K562 (cell line): Measurements from ENCODE around the gene PTPRC. TPM values are rescaled to one million over a fixed set of nuclear protein-coding genes. Genes with fewer than 3 reads are reported as not detected.

Source experiments
- ATAC-seq: fragments of 200-7000 bp; cut with Tn5 transposase; 3 replicates; pipeline ENCODE4 v1.9.1; 2020; ENCODE audit warnings: moderate library complexity
- BruUV-seq: library from RNA; stranded (reverse); fragments of 400-500 nt; replicated peaks from 2 replicates; lab custom pipeline; 2021; lab: Mats Ljungman, UMichigan
- CTCF ChIA-PET: fragments of 300-600 bp; formaldehyde crosslinking; extraction: SDS; loops from one replicate; lab custom pipeline; 2021; ENCODE audit warnings: low intra/inter-chr PET ratio; lab: Yijun Ruan, JAX
- POLR2A ChIA-PET: fragments of 300-600, 350-650 bp; sonication (Branson Sonifier 250); formaldehyde crosslinking; extraction: SDS; loops from one replicate; lab custom pipeline; 2021; ENCODE audit warnings: antibody characterized with exemption, inconsistent platforms; lab: Yijun Ruan, JAX
- DNase-seq, 4 experiments: peaks; one replicate each; pipeline versions ENCODE4 v3.0.0 to v3.0.0-alpha.2; 2011 to 2018; ENCODE audit warnings: low spot score in 3 of 4, mixed read lengths in 3 of 4; ENCODE audit errors: extremely low read depth in 1 of 4
- FAIRE-seq: peaks from 2 replicates; lab custom pipeline; 2011; peaks lifted over from hg19 to GRCh38; lab: Jason Lieb, UNC
- H2AFZ ChIP-seq: 2 replicates; pipeline ENCODE4 v1.6.0; 2011; ENCODE audit warnings: low read depth, low read length, control low read depth, inconsistent platforms
- H3K27ac ChIP-seq: fragments of 200-600 bp; 3 replicates; pipeline ENCODE4 v1.8.0; 2011; ENCODE audit warnings: low read depth, mild to moderate bottlenecking, control low read depth, inconsistent platforms, low read length, moderate library complexity, mixed read lengths; ENCODE audit errors: extremely low read depth
- H3K27me3 ChIP-seq, 2 experiments: fragments of 300-600 bp in 1 of 2; 2 replicates in 1 of 2; 3 replicates in 1 of 2; pipeline versions ENCODE4 v1.6.0 to v1.8.0; 2011; ENCODE audit warnings: inconsistent platforms in 2 of 2, low read length in 2 of 2, mild to moderate bottlenecking in 1 of 2, mixed read lengths in 1 of 2, moderate library complexity in 1 of 2; ENCODE audit not compliant: control insufficient read depth in 2 of 2, insufficient read depth in 2 of 2
- H3K36me3 ChIP-seq: fragments of 300-600 bp; 3 replicates; pipeline ENCODE4 v1.8.0; 2011; ENCODE audit warnings: mild to moderate bottlenecking, low read length, inconsistent platforms; ENCODE audit not compliant: control insufficient read depth, insufficient read depth
- H3K4me1 ChIP-seq, 2 experiments: fragments of 200-600 bp in 1 of 2; replicated peaks in 1 of 2; 2 replicates in 1 of 2; 3 replicates in 1 of 2; pipeline versions ENCODE4 v1.5.1 to v1.8.0; 2011; ENCODE audit warnings: inconsistent platforms in 2 of 2, low read length in 2 of 2, mild to moderate bottlenecking in 1 of 2, mixed read lengths in 1 of 2, moderate library complexity in 1 of 2; ENCODE audit not compliant: control insufficient read depth in 2 of 2, insufficient read depth in 2 of 2
- H3K4me2 ChIP-seq: 2 replicates; pipeline ENCODE4 v1.6.1; 2011; ENCODE audit warnings: low read length, control low read depth, inconsistent platforms, mixed read lengths; ENCODE audit not compliant: insufficient read depth
- H3K4me3 ChIP-seq: fragments of 200-600 bp; sonication (generic), shearing (Covaris generic); 2 replicates; pipeline ENCODE4 v1.5.1; 2016; ENCODE audit warnings: control low read depth, inconsistent platforms
- H3K79me2 ChIP-seq: fragments of 200-600 bp; 3 replicates; pipeline ENCODE4 v1.8.0; 2011; ENCODE audit warnings: low read length, inconsistent platforms; ENCODE audit not compliant: control insufficient read depth, insufficient read depth
- H3K9ac ChIP-seq, 2 experiments: 2 replicates each; pipeline versions ENCODE4 v1.6.0 to v1.6.1; 2011; ENCODE audit warnings: low read depth in 2 of 2, low read length in 2 of 2, control low read depth in 1 of 2, inconsistent platforms in 1 of 2, mild to moderate bottlenecking in 1 of 2, mixed read lengths in 1 of 2; ENCODE audit not compliant: insufficient read depth in 1 of 2
- H3K9me1 ChIP-seq: one replicate; pipeline ENCODE4 v1.6.0; 2011; ENCODE audit warnings: inconsistent platforms, mild to moderate bottlenecking, low read length, moderate library complexity; ENCODE audit not compliant: control insufficient read depth, insufficient read depth
- H3K9me3 ChIP-seq: replicated peaks from 2 replicates; pipeline ENCODE4 v1.5.1; 2011; ENCODE audit warnings: low read depth, low read length, inconsistent platforms; ENCODE audit not compliant: control insufficient read depth, insufficient read depth
- H4K20me1 ChIP-seq: replicated peaks from 2 replicates; pipeline ENCODE4 v1.6.1; 2011; ENCODE audit warnings: low read length, inconsistent platforms, mixed read lengths; ENCODE audit not compliant: control insufficient read depth, insufficient read depth
- BDP1 ChIP-seq: IDR thresholded peaks from 3 replicates; pipeline ENCODE4 v1.6.1; 2011; ENCODE audit not compliant: insufficient read length, insufficient read depth
- CBX3 ChIP-seq, 2 experiments: IDR thresholded peaks; 1 replicate in 1 of 2; 2 replicates in 1 of 2; pipeline ENCODE4 v1.6.1; 2012; ENCODE audit warnings: inconsistent platforms in 2 of 2, low read length in 2 of 2, borderline replicate concordance in 1 of 2, control low read depth in 1 of 2
- HMGN3 ChIP-seq: IDR thresholded peaks from 2 replicates; pipeline ENCODE4 v1.6.1; 2011; ENCODE audit warnings: borderline replicate concordance, low read depth, mild to moderate bottlenecking, mixed read lengths, low read length; ENCODE audit not compliant: insufficient read length; ENCODE audit errors: extremely low read depth
- KHSRP ChIP-seq: fragments of 450-650 bp; IDR thresholded peaks from 2 replicates; pipeline ENCODE4 v1.6.1; 2017
- RBFOX2 ChIP-seq: fragments of 200-400 bp; formaldehyde crosslinking; IDR thresholded peaks from 2 replicates; pipeline ENCODE4 v1.6.1; 2017; ENCODE audit warnings: low read depth, mild to moderate bottlenecking, low read length, moderate library complexity
- SMAD1 ChIP-seq: fragments of 150-350 bp; IDR thresholded peaks from 2 replicates; pipeline ENCODE4 v1.6.1; 2014; ENCODE audit warnings: low read length, low read depth; ENCODE audit not compliant: partially characterized antibody
- TBL1XR1 ChIP-seq, 2 experiments: IDR thresholded peaks; 2 replicates each; pipeline ENCODE4 v1.6.1; 2012; ENCODE audit warnings: improper control_type of control experiment in 2 of 2, low read length in 2 of 2, mild to moderate bottlenecking in 1 of 2
- in situ Hi-C: fragments of 300-500 bp; cut with MboI; formaldehyde crosslinking; loops from 4 replicates; pipeline ENCODE4 v1.15.0; 2018; ENCODE audit warnings: inconsistent platforms, mixed read lengths
- intact Hi-C: fragments of 100-400 bp; cut with micrococcal nuclease; formaldehyde crosslinking; loops from 2 replicates; pipeline ENCODE4 v1.14.2; 2022
- polyA plus RNA-seq, 8 experiments: library from polyadenylated mRNA; depleted of rRNA in 4 of 8; stranded (reverse) in 5 of 8; unstranded in 3 of 8; fragments of >200 nt; fragmentation: Nextera tagmentation in 2 of 8; fragmentation: Illumina TruSeq in 1 of 8; extraction: Ambion mirVana in 2 of 8; extraction: Trizol in 1 of 8; gene quantifications; 2 replicates each; pipeline versions ENCODE4 v1.2.1 to v1.2.3, GENCODE V29; 2011 to 2014; ENCODE audit warnings: inconsistent platforms in 1 of 8, missing spikeins in 1 of 8
- total RNA-seq, 7 experiments: library from RNA; depleted of rRNA in 6 of 7; stranded (reverse); fragments of >200 nt in 6 of 7; fragmentation: Illumina TruSeq in 2 of 7; extraction: Trizol in 2 of 7; gene quantifications; 2 replicates each; pipeline versions ENCODE4 v1.2.1 to v1.2.3, GENCODE V29; 2011 to 2021; ENCODE audit warnings: low replicate concordance in 1 of 7
- TF ChIP-seq, protein P1 (sequence below): IDR thresholded peaks from 3 replicates; pipeline ENCODE4 v1.6.1; 2011; ENCODE audit warnings: borderline replicate concordance, mild to moderate bottlenecking, moderate library complexity; ENCODE audit not compliant: insufficient read length; ENCODE audit errors: extremely low read depth

Gene PTPRC
- total and polyA plus RNA-seq, 9 of the 15 experiments (the other 6 are each of a cell fraction or from before 2014, with no cell fraction given), result 7.1 to 107 (median 62.9) TPM

DNA sequence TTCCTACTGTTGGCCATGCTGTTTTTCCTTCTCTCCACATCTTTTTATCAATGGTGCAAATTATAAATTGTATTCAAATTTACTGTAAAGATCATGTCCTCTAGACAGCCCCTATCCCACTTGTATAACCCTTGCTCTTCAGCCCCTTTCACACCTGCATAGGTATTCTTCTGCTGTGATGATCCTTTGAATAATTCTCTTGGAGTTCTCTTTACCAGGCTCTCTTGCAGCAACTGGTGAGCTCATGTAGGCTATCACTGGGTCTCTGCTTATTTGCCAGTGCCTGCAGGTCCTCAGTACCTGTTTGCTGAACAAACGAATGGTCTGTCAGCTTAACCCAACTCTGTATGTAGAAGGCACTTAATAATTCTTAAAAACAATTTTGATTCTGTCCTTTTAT, 8.2 kb downstream of the PTPRC start (continued):
- TF ChIP-seq, protein P1, sequence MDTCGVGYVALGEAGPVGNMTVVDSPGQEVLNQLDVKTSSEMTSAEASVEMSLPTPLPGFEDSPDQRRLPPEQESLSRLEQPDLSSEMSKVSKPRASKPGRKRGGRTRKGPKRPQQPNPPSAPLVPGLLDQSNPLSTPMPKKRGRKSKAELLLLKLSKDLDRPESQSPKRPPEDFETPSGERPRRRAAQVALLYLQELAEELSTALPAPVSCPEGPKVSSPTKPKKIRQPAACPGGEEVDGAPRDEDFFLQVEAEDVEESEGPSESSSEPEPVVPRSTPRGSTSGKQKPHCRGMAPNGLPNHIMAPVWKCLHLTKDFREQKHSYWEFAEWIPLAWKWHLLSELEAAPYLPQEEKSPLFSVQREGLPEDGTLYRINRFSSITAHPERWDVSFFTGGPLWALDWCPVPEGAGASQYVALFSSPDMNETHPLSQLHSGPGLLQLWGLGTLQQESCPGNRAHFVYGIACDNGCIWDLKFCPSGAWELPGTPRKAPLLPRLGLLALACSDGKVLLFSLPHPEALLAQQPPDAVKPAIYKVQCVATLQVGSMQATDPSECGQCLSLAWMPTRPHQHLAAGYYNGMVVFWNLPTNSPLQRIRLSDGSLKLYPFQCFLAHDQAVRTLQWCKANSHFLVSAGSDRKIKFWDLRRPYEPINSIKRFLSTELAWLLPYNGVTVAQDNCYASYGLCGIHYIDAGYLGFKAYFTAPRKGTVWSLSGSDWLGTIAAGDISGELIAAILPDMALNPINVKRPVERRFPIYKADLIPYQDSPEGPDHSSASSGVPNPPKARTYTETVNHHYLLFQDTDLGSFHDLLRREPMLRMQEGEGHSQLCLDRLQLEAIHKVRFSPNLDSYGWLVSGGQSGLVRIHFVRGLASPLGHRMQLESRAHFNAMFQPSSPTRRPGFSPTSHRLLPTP, result no peak
- no peak for TF ChIP-seq KHSRP
- TF ChIP-seq SMAD1, result no peak

DNA sequence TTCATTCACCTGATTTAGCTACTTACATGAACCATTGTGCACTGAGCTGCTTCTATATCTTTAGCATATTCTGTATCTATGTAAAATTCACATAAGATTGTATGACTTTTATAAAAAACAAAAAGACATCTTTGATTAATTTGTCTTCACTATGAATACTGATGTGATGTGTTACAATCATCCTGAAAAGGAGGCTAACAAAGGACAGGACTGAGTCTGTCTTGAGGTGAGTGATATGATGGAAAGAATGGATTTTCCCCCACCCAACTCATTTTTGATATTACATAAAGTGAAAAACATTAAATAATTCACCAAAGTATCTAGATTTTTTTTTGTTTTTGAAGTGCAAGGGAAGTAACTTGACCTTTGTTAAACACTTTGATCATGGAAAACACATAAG, 9.8 kb downstream of the PTPRC start:
- no peak for FAIRE-seq
- TF ChIP-seq RBFOX2, result 0 out of 2 replicates have a peak, but pooled peaks have one; percentile 12
- TF ChIP-seq CBX3 (IDR thresholded peaks at IDR 0.05; ENCODE audit: borderline replicate concordance in 1 of 2, low read length in 2 of 2), result no peak
- TF ChIP-seq BDP1, result no peak
- TF ChIP-seq HMGN3, result no peak
- TF ChIP-seq TBL1XR1 (IDR thresholded peaks at IDR 0.05; ENCODE audit: low read length in 2 of 2), result no peak
- no peaks in the 10 kb centered on the region for H3K9me1 ChIP-seq
- peaks cover 74% of the 10 kb centered on the region for H3K79me2 ChIP-seq
- intact Hi-C loops (no loop called here), in situ Hi-C loops (no loop called here)
- ATAC-seq, result no peak
- no peak overlapping the region for H3K27ac ChIP-seq
- H3K4me2 ChIP-seq, result no peak overlapping the region
- H3K36me3 ChIP-seq, result peaks cover 5% of the 10 kb centered on the region; the same call in 1 of the 3 replicates
- H3K9ac ChIP-seq, result no peak overlapping the region
- ChIA-PET CTCF (no interaction called here), POLR2A (interaction anchor here (1.9 kb wide), 1 partner anchor 9 kb away, joined by 6 read pairs; the partner anchor contains the start of gene PTPRC)
- no peaks in the 10 kb centered on the region for H3K27me3 ChIP-seq
- H3K9me3 ChIP-seq, result no peaks in the 10 kb centered on the region
- H3K4me1 ChIP-seq, result peaks cover 0 to 14% of the 10 kb centered on the region in 2 experiments; a peak in 2 of 5 replicates
- no peak overlapping the region for H3K4me3 ChIP-seq
- no peak overlapping the region for H2AFZ ChIP-seq
- BruUV-seq, result no TSS peak
- no peaks in the 10 kb centered on the region for H4K20me1 ChIP-seq
- no peak for DNase-seq
